ENCODE measurements around the gene CRIP2. TPM values are rescaled to one million over a fixed set of nuclear protein-coding genes. Genes with fewer than 3 reads are reported as not detected.

CRIP2 gene
- total RNA-seq, 6 experiments from 2014 or later, result 11.2 to 50.0 (median 27.5) TPM

- no peaks in the 10 kb centered on the region for H3K9me3 ChIP-seq
- intact Hi-C loops (cut with DNase I), result no loop called here
- 63% methylated on average over 8 of the region's 16 CpGs for WGBS (ENCODE audit: insufficient coverage, low coverage, low lambda C conversion rate, missing lambda C conversion rate)
- peak in 1 of 3 donors; percentile 44 for DNase-seq
- TF ChIP-seq CTCF (IDR thresholded peaks at IDR 0.05) (no peak), POLR2A (IDR thresholded peaks at IDR 0.05) (no peak)
- ATAC-seq, result no peak
- H3K27ac ChIP-seq, result peak overlapping the region; percentile 68 to 86 (median 85)
- peak overlapping the region in 2 of 3 donors; percentile 63 to 82 for H3K4me3 ChIP-seq
- H3K36me3 ChIP-seq, result no peaks in the 10 kb centered on the region
- peaks cover 0 to 53% (median 24%) of the 10 kb centered on the region in 4 donors for H3K4me1 ChIP-seq
- H3K27me3 ChIP-seq, result no peaks in the 10 kb centered on the region
Measured at GRCh38 chr14:105476831-105477659, 2.4 kb downstream of the CRIP2 start.

DNA sequence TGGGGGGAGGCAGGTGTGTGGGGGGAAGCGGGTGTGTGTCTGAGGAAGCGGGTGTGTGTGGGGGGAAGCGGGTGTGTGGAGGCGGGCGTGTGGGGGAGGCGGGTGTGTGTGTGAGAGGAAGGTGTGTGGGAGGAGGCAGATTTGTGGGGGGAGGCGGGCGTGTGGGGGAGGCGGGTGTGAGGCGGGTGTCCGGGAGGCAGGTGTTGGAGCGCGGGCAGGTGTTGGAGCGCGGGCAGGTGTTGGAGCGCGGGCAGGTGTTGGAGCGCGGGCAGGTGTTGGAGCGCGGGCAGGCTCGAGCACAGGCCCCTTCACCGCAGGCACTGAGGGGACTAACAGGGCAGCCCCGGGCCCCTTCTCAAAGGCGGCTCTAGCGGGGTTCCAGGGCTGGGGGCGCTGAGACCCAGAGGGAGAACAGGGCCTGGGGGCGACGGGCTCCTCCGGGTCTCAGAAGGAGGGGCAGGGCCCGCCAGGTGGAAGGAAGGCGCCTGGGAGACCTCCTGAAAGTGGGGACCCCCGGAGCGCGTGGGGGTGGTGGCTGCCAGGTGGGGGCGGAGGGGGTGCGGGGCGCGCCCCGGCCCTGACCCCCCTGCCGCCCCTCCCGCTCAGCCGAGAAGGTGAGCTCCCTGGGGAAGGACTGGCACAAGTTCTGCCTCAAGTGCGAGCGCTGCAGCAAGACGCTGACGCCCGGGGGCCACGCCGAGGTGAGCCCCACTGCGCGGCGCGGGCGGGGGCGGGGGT lies 3.2 kb downstream of the CRIP2 start:
- H3K9me3 ChIP-seq, result no peaks in the 10 kb centered on the region
- no peak for DNase-seq
- H3K36me3 ChIP-seq, result no peaks in the 10 kb centered on the region
- H3K27ac ChIP-seq, result no peak overlapping the region
- TF ChIP-seq CTCF (IDR thresholded peaks at IDR 0.05) (no peak), POLR2A (IDR thresholded peaks at IDR 0.05) (no peak)
- intact Hi-C loops (cut with DNase I), result no loop called here
- no peak for ATAC-seq
- H3K27me3 ChIP-seq, result no peaks in the 10 kb centered on the region
- H3K4me3 ChIP-seq, result no peak overlapping the region
- WGBS (ENCODE audit: insufficient coverage, low coverage, low lambda C conversion rate, missing lambda C conversion rate), result 74% methylated on average over 6 of the region's 56 CpGs
- peaks cover 0 to 55% (median 25%) of the 10 kb centered on the region in 4 donors for H3K4me1 ChIP-seq

GRCh38 chr14:105478398-105479251 lies 4.0 kb downstream of the CRIP2 start:
- 85% methylated on average over 7 of the region's 81 CpGs for WGBS (ENCODE audit: insufficient coverage, low coverage, low lambda C conversion rate, missing lambda C conversion rate)
- Histone ChIP-seq H3K27me3 (no peaks in the 10 kb centered on the region), H3K4me3 (no peak overlapping the region), H3K4me1 (peaks cover 0 to 53% (median 24%) of the 10 kb centered on the region in 4 donors), H3K27ac (no peak overlapping the region), H3K36me3 (no peaks in the 10 kb centered on the region), H3K9me3 (no peaks in the 10 kb centered on the region)
- no peak for TF ChIP-seq CTCF (IDR thresholded peaks at IDR 0.05)
- no peak for TF ChIP-seq POLR2A (IDR thresholded peaks at IDR 0.05)
- intact Hi-C loops (cut with DNase I), result no loop called here
- DNase-seq (no peak), ATAC-seq (no peak)

DNA sequence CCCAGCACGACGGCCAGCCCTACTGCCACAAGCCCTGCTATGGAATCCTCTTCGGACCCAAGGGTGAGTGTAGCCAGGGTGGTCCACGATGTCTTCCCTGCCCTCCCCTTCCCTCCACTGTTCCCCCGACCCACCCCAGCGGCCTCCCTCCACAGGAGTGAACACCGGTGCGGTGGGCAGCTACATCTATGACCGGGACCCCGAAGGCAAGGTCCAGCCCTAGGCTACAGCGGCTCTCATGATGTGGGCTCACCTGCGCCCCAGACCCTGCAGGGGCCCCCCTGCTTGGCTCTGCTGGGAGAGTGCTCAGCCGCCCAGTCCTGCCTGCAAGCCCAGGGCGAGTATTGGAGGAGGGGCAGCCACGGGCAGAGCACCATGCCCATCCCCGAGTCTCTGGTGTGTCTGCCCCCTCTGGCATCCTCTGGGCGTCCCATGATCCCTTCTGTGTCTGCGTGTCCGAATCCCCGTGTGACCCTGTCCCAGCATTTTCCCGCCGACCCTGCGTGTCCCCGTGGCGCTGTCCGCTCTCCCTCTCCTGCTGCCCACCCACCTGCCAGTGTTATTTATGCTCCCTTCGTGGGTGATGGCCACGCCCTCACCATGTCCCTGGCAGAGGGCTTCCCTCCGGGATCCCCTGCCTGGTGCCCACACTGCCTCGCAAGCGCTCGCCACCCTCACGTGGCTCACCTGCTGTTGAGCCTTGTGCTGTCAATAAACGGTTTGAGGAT lies 5.0 kb downstream of the CRIP2 start:
- WGBS (ENCODE audit: insufficient coverage, low coverage, low lambda C conversion rate, missing lambda C conversion rate), result 52% methylated on average over 14 of the region's 34 CpGs
- intact Hi-C loops (cut with DNase I), result no loop called here
- no peak for ATAC-seq
- H3K27ac ChIP-seq, result no peak overlapping the region
- no peaks in the 10 kb centered on the region for H3K9me3 ChIP-seq
- TF ChIP-seq CTCF (IDR thresholded peaks at IDR 0.05), result no peak
- TF ChIP-seq POLR2A (IDR thresholded peaks at IDR 0.05), result no peak
- no peak overlapping the region for H3K4me3 ChIP-seq
- no peak for DNase-seq
- H3K27me3 ChIP-seq, result no peaks in the 10 kb centered on the region
- peaks cover 0 to 46% (median 24%) of the 10 kb centered on the region in 4 donors for H3K4me1 ChIP-seq
- no peaks in the 10 kb centered on the region for H3K36me3 ChIP-seq

Data from right lobe of liver (tissue), 6 donors.